Measurements from ENCODE around the gene LRMDA.
"Not testable (repeated sequence)": the region's sequence is repeated elsewhere in the genome, so short reads cannot be mapped to it uniquely, and the experiment has no call there.

Gene LRMDA

GRCh38 chr10:76583711-76584161 lies 1152.3 kb downstream of the LRMDA start:
- DNase-seq (ENCODE audit: low read depth): peak; percentile 75
- H3K4me3 ChIP-seq (ENCODE audit: low read length): no peak overlapping the region
- TF ChIP-seq CTCF (conservative IDR thresholded peaks at IDR 0.05; ENCODE audit: low read depth, low read length): no peak

GRCh38 chr10:76584466-76584865 lies 1153.0 kb downstream of the LRMDA start:
- not testable (repeated sequence) for DNase-seq (ENCODE audit: low read depth); H3K4me3 ChIP-seq (ENCODE audit: low read length)
